ENCODE data around the gene GPS1. TPM values are rescaled to one million over a fixed set of nuclear protein-coding genes. Genes with fewer than 3 reads are reported as not detected.

Gene GPS1
- total RNA-seq, 1 experiment from 2014 or later = 181 TPM

DNA sequence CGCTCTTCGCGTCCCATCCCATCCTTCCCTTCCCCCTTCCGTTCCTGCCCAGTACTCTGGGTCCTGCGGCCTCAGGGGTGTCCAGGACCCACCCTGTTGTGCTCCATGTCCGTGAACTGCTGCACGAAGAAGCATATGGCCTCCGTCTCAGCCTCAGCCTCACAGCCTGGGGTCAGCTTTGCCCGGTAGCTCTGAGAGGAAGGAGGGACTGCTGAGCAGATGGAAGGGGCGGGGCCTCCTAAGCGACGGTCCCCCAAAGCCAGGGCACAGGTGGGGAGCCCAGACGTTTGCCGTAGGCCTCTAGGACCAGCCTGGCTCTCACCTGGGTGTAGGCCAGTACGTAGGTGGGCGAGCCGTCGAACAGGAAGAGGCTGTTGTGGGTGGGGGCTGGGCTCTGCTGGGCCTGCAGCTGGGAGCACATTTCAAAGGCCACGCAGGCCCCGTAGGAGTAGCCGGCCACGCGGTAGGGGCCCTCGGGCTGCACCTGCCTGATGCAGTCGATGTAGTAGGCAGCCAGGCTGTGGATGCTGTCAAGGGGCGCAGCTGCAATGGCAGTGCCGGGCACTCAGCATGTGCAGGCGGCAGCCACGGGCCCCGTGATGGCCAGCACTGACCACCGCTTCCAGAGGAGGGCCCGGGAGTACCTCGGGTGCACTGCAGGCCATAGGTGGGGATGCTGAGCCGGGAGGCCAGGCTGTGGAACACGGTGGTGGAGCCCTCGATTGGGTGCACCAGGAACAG, 28.5 kb downstream of the GPS1 start:
- H3K27ac Mint-ChIP-seq = no peak overlapping the region
- H3K9me3 Mint-ChIP-seq = no peaks in the 10 kb centered on the region
- DNase-seq (ENCODE audit: low spot score) (no peak), ATAC-seq (no peak)
- CTCF ChIA-PET = interaction anchor here (1.0 kb wide), 2 partner anchors 43 to 50 kb away, joined by 3 read pairs; partner anchors contain the start of gene DCXR
- no peaks in the 10 kb centered on the region for H3K4me1 Mint-ChIP-seq
- POLR2A ChIA-PET = interaction anchor here (0.5 kb wide), 1 partner anchor 11 kb away, joined by 3 read pairs; no protein-coding TSS in a partner anchor
- H3K36me3 Mint-ChIP-seq = peaks cover 20% of the 10 kb centered on the region
- H3K4me3 Mint-ChIP-seq = no peak overlapping the region
- no peak for TF ChIP-seq ATF1 (CRISPR knock-in tag; IDR thresholded peaks at IDR 0.05)
- TF ChIP-seq JUN (CRISPR knock-in tag; IDR thresholded peaks at IDR 0.05) = no peak
- TF ChIP-seq ZNF219 (CRISPR knock-in tag; IDR thresholded peaks at IDR 0.05; ENCODE audit: borderline replicate concordance) = no peak
- TF ChIP-seq RELA (CRISPR knock-in tag; IDR thresholded peaks at IDR 0.05; ENCODE audit: borderline replicate concordance) = no peak
- TF ChIP-seq, protein P1, sequence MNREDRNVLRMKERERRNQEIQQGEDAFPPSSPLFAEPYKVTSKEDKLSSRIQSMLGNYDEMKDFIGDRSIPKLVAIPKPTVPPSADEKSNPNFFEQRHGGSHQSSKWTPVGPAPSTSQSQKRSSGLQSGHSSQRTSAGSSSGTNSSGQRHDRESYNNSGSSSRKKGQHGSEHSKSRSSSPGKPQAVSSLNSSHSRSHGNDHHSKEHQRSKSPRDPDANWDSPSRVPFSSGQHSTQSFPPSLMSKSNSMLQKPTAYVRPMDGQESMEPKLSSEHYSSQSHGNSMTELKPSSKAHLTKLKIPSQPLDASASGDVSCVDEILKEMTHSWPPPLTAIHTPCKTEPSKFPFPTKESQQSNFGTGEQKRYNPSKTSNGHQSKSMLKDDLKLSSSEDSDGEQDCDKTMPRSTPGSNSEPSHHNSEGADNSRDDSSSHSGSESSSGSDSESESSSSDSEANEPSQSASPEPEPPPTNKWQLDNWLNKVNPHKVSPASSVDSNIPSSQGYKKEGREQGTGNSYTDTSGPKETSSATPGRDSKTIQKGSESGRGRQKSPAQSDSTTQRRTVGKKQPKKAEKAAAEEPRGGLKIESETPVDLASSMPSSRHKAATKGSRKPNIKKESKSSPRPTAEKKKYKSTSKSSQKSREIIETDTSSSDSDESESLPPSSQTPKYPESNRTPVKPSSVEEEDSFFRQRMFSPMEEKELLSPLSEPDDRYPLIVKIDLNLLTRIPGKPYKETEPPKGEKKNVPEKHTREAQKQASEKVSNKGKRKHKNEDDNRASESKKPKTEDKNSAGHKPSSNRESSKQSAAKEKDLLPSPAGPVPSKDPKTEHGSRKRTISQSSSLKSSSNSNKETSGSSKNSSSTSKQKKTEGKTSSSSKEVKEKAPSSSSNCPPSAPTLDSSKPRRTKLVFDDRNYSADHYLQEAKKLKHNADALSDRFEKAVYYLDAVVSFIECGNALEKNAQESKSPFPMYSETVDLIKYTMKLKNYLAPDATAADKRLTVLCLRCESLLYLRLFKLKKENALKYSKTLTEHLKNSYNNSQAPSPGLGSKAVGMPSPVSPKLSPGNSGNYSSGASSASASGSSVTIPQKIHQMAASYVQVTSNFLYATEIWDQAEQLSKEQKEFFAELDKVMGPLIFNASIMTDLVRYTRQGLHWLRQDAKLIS (CRISPR knock-in tag; IDR thresholded peaks at IDR 0.05; ENCODE audit: borderline replicate concordance) = no peak
- TF ChIP-seq ESRRA (CRISPR knock-in tag; IDR thresholded peaks at IDR 0.05; ENCODE audit: borderline replicate concordance) = no peak
- TF ChIP-seq, protein P2, sequence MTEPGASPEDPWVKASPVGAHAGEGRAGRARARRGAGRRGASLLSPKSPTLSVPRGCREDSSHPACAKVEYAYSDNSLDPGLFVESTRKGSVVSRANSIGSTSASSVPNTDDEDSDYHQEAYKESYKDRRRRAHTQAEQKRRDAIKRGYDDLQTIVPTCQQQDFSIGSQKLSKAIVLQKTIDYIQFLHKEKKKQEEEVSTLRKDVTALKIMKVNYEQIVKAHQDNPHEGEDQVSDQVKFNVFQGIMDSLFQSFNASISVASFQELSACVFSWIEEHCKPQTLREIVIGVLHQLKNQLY (CRISPR knock-in tag; IDR thresholded peaks at IDR 0.05) = no peak
- no peak for TF ChIP-seq ZNF232 (CRISPR knock-in tag; IDR thresholded peaks at IDR 0.05)
- TF ChIP-seq, protein P3, sequence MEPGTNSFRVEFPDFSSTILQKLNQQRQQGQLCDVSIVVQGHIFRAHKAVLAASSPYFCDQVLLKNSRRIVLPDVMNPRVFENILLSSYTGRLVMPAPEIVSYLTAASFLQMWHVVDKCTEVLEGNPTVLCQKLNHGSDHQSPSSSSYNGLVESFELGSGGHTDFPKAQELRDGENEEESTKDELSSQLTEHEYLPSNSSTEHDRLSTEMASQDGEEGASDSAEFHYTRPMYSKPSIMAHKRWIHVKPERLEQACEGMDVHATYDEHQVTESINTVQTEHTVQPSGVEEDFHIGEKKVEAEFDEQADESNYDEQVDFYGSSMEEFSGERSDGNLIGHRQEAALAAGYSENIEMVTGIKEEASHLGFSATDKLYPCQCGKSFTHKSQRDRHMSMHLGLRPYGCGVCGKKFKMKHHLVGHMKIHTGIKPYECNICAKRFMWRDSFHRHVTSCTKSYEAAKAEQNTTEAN (CRISPR knock-in tag; IDR thresholded peaks at IDR 0.05) = no peak
- TF ChIP-seq ZNF423 (CRISPR knock-in tag; IDR thresholded peaks at IDR 0.05) = no peak
- TF ChIP-seq, protein P4, sequence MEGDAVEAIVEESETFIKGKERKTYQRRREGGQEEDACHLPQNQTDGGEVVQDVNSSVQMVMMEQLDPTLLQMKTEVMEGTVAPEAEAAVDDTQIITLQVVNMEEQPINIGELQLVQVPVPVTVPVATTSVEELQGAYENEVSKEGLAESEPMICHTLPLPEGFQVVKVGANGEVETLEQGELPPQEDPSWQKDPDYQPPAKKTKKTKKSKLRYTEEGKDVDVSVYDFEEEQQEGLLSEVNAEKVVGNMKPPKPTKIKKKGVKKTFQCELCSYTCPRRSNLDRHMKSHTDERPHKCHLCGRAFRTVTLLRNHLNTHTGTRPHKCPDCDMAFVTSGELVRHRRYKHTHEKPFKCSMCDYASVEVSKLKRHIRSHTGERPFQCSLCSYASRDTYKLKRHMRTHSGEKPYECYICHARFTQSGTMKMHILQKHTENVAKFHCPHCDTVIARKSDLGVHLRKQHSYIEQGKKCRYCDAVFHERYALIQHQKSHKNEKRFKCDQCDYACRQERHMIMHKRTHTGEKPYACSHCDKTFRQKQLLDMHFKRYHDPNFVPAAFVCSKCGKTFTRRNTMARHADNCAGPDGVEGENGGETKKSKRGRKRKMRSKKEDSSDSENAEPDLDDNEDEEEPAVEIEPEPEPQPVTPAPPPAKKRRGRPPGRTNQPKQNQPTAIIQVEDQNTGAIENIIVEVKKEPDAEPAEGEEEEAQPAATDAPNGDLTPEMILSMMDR (IDR thresholded peaks at IDR 0.05) = no peak
- TF ChIP-seq, protein P5, sequence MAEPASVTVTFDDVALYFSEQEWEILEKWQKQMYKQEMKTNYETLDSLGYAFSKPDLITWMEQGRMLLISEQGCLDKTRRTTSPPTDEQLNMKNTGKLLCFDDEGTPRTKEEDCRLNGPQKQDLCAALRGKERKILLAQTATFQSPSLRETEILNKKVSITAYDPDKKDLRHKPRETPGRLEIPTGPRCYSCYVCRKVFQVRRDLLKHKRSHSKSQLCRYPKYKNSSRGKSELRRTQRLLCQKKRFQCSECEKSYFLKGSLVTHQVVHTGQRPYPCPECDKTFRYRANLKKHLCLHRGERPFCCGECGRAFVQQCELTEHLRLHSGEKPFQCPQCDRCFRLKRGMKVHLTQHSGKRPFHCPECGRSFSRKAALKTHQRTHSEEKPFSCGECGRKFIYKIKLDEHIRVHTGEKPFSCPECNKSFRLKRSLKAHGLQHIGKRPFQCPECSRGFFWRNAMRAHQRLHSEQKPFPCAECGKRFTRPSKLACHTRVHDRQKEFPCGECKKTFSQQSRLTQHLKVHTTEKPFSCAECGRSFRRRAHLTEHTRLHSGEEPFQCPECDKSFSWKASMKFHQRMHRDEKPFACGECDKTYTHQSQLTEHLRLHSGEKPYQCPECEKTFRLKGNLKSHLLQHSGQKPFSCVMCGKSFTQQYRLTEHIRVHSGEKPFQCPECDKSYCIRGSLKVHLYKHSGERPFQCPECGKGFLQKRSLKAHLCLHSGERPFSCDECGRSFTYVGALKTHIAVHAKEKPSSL (CRISPR knock-in tag; conservative IDR thresholded peaks at IDR 0.05) = no peak
- TF ChIP-seq CREM (CRISPR knock-in tag; IDR thresholded peaks at IDR 0.05) = no peak
- H3K27me3 Mint-ChIP-seq (ENCODE audit: low read depth) = no peaks in the 10 kb centered on the region
